A673 (cell line): Measurements from ENCODE around the gene SPTLC2.

Source experiments
- CTCF ChIP-seq: fragments of 300-800, 200-600 bp; sonication (generic); conservative IDR thresholded peaks from 2 replicates; pipeline ENCODE4 v1.5.1; 2017; ENCODE audit warnings: low read depth, mild to moderate bottlenecking, antibody characterized with exemption, low read length, moderate library complexity, mixed read lengths
- EZH2 ChIP-seq: fragments of 200-600 bp; sonication (generic); IDR thresholded peaks from 2 replicates; pipeline ENCODE4 v1.6.1; 2017; ENCODE audit warnings: borderline replicate concordance, low read depth, mild to moderate bottlenecking, mixed read lengths, antibody characterized with exemption, low read length; ENCODE audit not compliant: poor library complexity, severe bottlenecking

DNA sequence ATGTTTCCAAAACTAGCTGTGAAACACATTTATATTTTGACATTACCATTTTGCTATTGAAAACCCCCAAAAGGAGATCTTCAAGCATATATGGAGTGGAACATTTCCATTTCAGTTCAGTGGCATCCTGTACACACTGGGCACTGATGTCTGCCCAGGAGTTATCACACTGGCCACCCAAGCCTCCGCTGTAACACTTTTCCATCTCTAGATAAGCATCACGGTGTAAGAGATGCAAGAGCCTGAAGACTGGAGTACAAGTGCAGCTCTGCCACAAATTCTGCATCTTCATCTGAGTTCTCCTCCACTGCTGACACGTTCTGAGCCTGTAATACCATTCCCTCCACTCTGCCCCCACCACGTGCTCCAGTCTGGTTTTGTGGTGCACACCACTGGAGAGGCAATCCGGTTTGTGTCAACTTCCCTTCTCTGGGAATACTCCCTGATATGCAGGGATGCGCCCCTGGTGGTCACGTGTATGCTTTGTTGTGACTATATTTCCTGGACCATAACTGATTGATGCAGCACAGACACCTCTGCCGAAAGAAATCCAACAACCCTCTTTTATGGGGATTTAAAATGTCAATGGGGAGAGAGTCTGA is 12.7 kb downstream of the SPTLC2 start:
- TF ChIP-seq CTCF: peak; percentile 67
- TF ChIP-seq EZH2: no peak
